Right lobe of liver (tissue), 6 donors: Measurements from ENCODE around the gene G2E3. TPM values are rescaled to one million over a fixed set of nuclear protein-coding genes. Genes with fewer than 3 reads are reported as not detected.

Experiments
- ATAC-seq, 4 donors: fragments of 200-7000 bp; cut with Tn5 transposase; one replicate each; pipeline ENCODE4 v1.9.1; 2020; ENCODE audit warnings: mild to moderate bottlenecking in 4 of 4, moderate library complexity in 4 of 4
- DNase-seq, 3 donors: peaks; one replicate each; pipeline ENCODE4 v3.0.0-alpha.2; 2020
- H3K27ac ChIP-seq, 3 donors: fragments of 200-600 bp; one replicate each; pipeline ENCODE4 v1.8.0; 2022
- H3K27me3 ChIP-seq, 2 donors: fragments of 200-600 bp; one replicate each; pipeline ENCODE4 v1.8.0; 2022
- H3K36me3 ChIP-seq, 4 donors: fragments of 200-600 bp; sonication (generic) in 1 of 4; one replicate each; pipeline versions ENCODE4 v1.5.1 to v1.8.0; 2017 to 2022; ENCODE audit warnings: control low read depth in 1 of 4
- H3K4me1 ChIP-seq, 4 donors: fragments of 200-600 bp; sonication (generic) in 1 of 4; one replicate each; pipeline versions ENCODE4 v1.5.1 to v1.8.0; 2017 to 2022; ENCODE audit warnings: control low read depth in 1 of 4
- H3K4me3 ChIP-seq, 3 donors: fragments of 200-600 bp; one replicate each; pipeline ENCODE4 v1.8.0; 2022
- H3K9me3 ChIP-seq, 4 donors: fragments of 200-600 bp; sonication (generic) in 1 of 4; one replicate each; pipeline versions ENCODE4 v1.5.1 to v1.8.0; 2017 to 2022; ENCODE audit warnings: control low read depth in 1 of 4
- CTCF ChIP-seq, 4 donors: fragments of 200-600 bp in 3 of 4; fragments of 450-650 bp in 1 of 4; IDR thresholded peaks; one replicate each; pipeline versions ENCODE4 v1.5.1 to v1.8.0; 2016 to 2022; ENCODE audit warnings: antibody characterized with exemption in 4 of 4, mild to moderate bottlenecking in 2 of 4
- POLR2A ChIP-seq: fragments of 450-650 bp; IDR thresholded peaks from one replicate; pipeline ENCODE4 v1.6.1; 2017; ENCODE audit warnings: antibody characterized with exemption, mild to moderate bottlenecking
- WGBS: methylation state at CpG from one replicate; pipeline ENCODE4 v1.1.6; 2018; ENCODE audit warnings: low coverage, low lambda C conversion rate; ENCODE audit not compliant: insufficient coverage; ENCODE audit errors: missing lambda C conversion rate; 5-methylcytosine and 5-hydroxymethylcytosine counted together
- intact Hi-C, 2 donors: fragments of 100-400 bp; cut with DNase I; formaldehyde crosslinking; loops; one replicate each; pipeline versions ENCODE4 v1.11.2 to v1.14.1; 2022
- total RNA-seq, 6 experiments: library from RNA; depleted of rRNA in 2 of 6; stranded (reverse); fragments of >200 nt in 2 of 6; fragmentation: NEBNext Ultra II Directional in 3 of 6; extraction: Animal tissue kit (Norgen Biotek cat#: 25700) in 3 of 6; gene quantifications; one replicate each; pipeline versions ENCODE4 v1.1.0 to v1.2.4, GENCODE V29; 2016 to 2023
- donor health status: DM: no; HTN: yes; CAD: no.
- donor health status: DM: no; HTN: no; CAD: no.
- donor health status: DM: no; HTN: no; CAD: no.
- donor health status: DM: no; HTN: yes; CAD: no.
- donor health status: DM: no; HTN: yes; CAD: no.

G2E3 gene
- total RNA-seq, 6 experiments from 2014 or later, result 3.0 to 6.4 (median 4.7) TPM

- ATAC-seq, result no peak
- Histone ChIP-seq H3K4me1 (no peaks in the 10 kb centered on the region), H3K36me3 (no peaks in the 10 kb centered on the region), H3K27ac (no peak overlapping the region), H3K9me3 (no peaks in the 10 kb centered on the region), H3K4me3 (no peak overlapping the region), H3K27me3 (no peaks in the 10 kb centered on the region)
- WGBS, result 83% methylated on average over 2 of the region's 2 CpGs
- no peak for DNase-seq
- no peak for TF ChIP-seq POLR2A
- TF ChIP-seq CTCF (IDR thresholded peaks at IDR 0.05), result no peak
- intact Hi-C loops, result no loop called here
Observed at GRCh38 chr14:30520536-30520935, 38.4 kb upstream of the G2E3 start.

- no peaks in the 10 kb centered on the region for H3K9me3 ChIP-seq
- no peak overlapping the region for H3K27ac ChIP-seq
- no peak for TF ChIP-seq POLR2A
- TF ChIP-seq CTCF (IDR thresholded peaks at IDR 0.05), result peak; percentile 63 to 78 (median 72)
- intact Hi-C loops, result no loop called here
- DNase-seq (no peak), ATAC-seq (peak; percentile 57 to 77 (median 68))
- 24% methylated on average over 9 of the region's 9 CpGs for WGBS
- H3K36me3 ChIP-seq, result no peaks in the 10 kb centered on the region
- H3K27me3 ChIP-seq, result no peaks in the 10 kb centered on the region
- no peak overlapping the region for H3K4me3 ChIP-seq
- no peaks in the 10 kb centered on the region for H3K4me1 ChIP-seq
Observed at GRCh38 chr14:30521899-30522736, 36.8 kb upstream of the G2E3 start.

- TF ChIP-seq POLR2A (no peak), CTCF (IDR thresholded peaks at IDR 0.05) (no peak)
- ATAC-seq (no peak), DNase-seq (no peak)
- no peaks in the 10 kb centered on the region for H3K9me3 ChIP-seq
- no peak overlapping the region for H3K27ac ChIP-seq
- no peak overlapping the region for H3K4me3 ChIP-seq
- H3K36me3 ChIP-seq, result no peaks in the 10 kb centered on the region
- H3K4me1 ChIP-seq, result no peaks in the 10 kb centered on the region
- intact Hi-C loops, result no loop called here
- H3K27me3 ChIP-seq, result no peaks in the 10 kb centered on the region
- 71% methylated on average over 1 of the region's 2 CpGs for WGBS
Observed at GRCh38 chr14:30525833-30526232, 33.1 kb upstream of the G2E3 start.

GRCh38 chr14:30527196-30527595 is 31.8 kb upstream of the G2E3 start:
- Histone ChIP-seq H3K27me3 (no peaks in the 10 kb centered on the region), H3K4me3 (no peak overlapping the region), H3K9me3 (no peaks in the 10 kb centered on the region), H3K36me3 (no peaks in the 10 kb centered on the region), H3K27ac (no peak overlapping the region), H3K4me1 (no peaks in the 10 kb centered on the region)
- TF ChIP-seq CTCF (IDR thresholded peaks at IDR 0.05) (no peak), POLR2A (no peak)
- no peak for DNase-seq
- WGBS, result 75% methylated on average over 3 of the region's 7 CpGs
- ATAC-seq, result no peak
- intact Hi-C loops, result no loop called here
